ENCODE data around the gene RBP3.

DNA sequence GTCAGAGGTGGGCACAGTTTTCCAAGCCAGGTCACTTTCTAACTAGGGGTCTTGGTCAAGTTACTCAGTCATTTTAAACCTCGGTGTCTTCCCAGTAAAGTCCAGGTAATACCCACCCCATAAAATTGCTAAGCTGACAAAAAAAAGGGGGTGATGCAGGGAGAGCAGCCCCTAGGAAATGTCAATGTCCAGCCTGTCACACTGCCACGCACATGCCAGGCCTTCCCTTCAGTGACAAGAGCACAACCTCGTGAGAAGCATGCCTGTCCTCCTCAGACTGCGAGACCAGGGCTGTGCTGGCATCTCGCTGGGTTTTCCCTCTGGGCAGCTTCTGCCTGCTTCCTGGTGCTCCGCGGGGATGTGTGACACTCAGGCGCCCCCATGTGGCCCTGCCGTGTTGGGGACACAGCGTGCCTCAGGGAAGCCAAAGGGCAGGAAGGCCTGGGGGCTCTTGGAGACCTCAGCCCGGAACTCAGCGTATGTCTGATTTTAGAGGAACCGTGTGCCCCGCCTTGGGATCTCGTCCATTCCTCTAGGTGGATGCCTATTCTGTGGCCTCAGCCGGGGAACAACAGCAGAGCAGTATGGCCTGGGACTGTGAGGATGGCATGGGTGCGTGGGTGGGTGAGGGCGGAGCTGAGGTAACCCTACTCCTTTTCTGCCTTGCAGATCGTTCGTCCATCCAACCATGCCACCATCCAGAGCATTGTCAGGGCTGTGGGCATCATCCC lies 36.1 kb upstream of the RBP3 start:
- TF ChIP-seq, protein P1, sequence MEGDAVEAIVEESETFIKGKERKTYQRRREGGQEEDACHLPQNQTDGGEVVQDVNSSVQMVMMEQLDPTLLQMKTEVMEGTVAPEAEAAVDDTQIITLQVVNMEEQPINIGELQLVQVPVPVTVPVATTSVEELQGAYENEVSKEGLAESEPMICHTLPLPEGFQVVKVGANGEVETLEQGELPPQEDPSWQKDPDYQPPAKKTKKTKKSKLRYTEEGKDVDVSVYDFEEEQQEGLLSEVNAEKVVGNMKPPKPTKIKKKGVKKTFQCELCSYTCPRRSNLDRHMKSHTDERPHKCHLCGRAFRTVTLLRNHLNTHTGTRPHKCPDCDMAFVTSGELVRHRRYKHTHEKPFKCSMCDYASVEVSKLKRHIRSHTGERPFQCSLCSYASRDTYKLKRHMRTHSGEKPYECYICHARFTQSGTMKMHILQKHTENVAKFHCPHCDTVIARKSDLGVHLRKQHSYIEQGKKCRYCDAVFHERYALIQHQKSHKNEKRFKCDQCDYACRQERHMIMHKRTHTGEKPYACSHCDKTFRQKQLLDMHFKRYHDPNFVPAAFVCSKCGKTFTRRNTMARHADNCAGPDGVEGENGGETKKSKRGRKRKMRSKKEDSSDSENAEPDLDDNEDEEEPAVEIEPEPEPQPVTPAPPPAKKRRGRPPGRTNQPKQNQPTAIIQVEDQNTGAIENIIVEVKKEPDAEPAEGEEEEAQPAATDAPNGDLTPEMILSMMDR (IDR thresholded peaks at IDR 0.05 in 2 of 3, conservative IDR thresholded peaks at IDR 0.05 in 1 of 3; ENCODE audit: borderline replicate concordance in 1 of 3, insufficient read depth in 1 of 3, low read depth in 2 of 3, low read length in 2 of 3): peak; percentile 63 to 76 (median 66)
- no peak for TF ChIP-seq EZH2 (IDR thresholded peaks at IDR 0.05)
- TF ChIP-seq, protein P2, sequence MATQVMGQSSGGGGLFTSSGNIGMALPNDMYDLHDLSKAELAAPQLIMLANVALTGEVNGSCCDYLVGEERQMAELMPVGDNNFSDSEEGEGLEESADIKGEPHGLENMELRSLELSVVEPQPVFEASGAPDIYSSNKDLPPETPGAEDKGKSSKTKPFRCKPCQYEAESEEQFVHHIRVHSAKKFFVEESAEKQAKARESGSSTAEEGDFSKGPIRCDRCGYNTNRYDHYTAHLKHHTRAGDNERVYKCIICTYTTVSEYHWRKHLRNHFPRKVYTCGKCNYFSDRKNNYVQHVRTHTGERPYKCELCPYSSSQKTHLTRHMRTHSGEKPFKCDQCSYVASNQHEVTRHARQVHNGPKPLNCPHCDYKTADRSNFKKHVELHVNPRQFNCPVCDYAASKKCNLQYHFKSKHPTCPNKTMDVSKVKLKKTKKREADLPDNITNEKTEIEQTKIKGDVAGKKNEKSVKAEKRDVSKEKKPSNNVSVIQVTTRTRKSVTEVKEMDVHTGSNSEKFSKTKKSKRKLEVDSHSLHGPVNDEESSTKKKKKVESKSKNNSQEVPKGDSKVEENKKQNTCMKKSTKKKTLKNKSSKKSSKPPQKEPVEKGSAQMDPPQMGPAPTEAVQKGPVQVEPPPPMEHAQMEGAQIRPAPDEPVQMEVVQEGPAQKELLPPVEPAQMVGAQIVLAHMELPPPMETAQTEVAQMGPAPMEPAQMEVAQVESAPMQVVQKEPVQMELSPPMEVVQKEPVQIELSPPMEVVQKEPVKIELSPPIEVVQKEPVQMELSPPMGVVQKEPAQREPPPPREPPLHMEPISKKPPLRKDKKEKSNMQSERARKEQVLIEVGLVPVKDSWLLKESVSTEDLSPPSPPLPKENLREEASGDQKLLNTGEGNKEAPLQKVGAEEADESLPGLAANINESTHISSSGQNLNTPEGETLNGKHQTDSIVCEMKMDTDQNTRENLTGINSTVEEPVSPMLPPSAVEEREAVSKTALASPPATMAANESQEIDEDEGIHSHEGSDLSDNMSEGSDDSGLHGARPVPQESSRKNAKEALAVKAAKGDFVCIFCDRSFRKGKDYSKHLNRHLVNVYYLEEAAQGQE (IDR thresholded peaks at IDR 0.05; ENCODE audit: low read depth): no peak
- no peak for TF ChIP-seq EGR1 (IDR thresholded peaks at IDR 0.05; ENCODE audit: low read depth)
- no peak for TF ChIP-seq SP1 (IDR thresholded peaks at IDR 0.05; ENCODE audit: low read depth)
